NOMO-1 (cell line): Measurements from ENCODE around the gene CDC42EP2.

Source experiments
- DNase-seq, 2 experiments: peaks; one replicate each; lab custom pipeline; 2025; ENCODE audit not compliant: unreplicated experiment in 2 of 2; lab: John Stamatoyannopoulos, UW

Gene CDC42EP2, protein sequence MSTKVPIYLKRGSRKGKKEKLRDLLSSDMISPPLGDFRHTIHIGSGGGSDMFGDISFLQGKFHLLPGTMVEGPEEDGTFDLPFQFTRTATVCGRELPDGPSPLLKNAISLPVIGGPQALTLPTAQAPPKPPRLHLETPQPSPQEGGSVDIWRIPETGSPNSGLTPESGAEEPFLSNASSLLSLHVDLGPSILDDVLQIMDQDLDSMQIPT

DNA sequence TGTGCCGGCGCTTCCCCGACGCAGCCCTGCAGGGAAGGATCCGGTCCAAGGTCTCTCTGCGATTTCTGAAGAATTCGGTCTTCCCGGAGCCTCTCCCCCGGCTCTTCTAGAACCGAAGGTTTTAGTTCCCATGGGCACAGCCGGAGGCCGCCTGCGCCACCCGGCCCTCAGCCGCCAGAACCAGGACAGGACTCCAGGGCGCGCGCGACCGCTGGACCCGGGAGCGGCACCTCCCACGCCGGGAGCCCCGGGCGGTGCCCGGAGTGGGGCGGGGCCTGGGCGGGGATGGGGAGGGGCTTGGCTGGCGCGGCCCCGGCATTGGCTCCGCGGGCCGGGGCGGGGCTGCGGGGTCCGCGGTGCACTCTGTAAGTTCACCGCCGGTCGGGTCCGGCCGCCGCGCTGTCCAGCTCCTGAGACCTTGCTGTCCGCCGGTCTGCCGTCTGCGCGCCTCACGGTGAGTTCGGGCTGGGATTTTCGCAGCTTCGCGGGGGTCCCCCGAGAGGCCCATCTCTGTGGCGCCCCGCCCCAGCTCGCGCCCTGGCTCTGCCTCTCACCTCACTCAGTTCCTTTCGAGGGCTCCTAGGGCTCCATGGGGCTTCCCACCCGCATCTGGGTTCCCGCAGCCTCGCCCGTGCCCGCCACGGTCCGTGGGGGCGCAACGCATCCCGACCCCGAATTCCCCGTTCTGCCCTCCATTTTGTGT is at the start of gene CDC42EP2:
TSS of gene CDC42EP2 (plus strand) at position 366 of the 703 bp plus-strand sequence. CDS start 6,033 bp downstream, outside the sequence.
- peak; percentile 44 to 65 for DNase-seq

DNA sequence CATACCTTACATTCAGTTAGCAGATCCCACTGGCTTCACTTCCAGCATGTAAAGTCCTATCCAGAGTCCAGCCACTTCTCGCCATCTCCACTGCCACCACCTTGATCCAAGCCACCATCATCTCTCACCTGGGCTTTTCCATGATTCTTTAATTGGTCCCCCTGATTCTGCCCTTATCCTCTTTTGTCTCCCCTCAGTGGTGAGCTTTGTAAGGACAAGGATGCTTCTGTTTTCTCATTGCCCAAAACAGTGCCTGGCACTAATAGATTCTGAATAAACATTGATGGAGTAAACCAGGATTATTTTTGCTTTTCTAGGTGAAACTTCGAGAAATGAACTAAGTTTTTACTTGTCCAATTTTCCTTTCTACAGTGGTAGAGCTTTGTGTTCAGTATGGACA is 48.5 kb upstream of the CDC42EP2 start:
- DNase-seq, result no peak

DNA sequence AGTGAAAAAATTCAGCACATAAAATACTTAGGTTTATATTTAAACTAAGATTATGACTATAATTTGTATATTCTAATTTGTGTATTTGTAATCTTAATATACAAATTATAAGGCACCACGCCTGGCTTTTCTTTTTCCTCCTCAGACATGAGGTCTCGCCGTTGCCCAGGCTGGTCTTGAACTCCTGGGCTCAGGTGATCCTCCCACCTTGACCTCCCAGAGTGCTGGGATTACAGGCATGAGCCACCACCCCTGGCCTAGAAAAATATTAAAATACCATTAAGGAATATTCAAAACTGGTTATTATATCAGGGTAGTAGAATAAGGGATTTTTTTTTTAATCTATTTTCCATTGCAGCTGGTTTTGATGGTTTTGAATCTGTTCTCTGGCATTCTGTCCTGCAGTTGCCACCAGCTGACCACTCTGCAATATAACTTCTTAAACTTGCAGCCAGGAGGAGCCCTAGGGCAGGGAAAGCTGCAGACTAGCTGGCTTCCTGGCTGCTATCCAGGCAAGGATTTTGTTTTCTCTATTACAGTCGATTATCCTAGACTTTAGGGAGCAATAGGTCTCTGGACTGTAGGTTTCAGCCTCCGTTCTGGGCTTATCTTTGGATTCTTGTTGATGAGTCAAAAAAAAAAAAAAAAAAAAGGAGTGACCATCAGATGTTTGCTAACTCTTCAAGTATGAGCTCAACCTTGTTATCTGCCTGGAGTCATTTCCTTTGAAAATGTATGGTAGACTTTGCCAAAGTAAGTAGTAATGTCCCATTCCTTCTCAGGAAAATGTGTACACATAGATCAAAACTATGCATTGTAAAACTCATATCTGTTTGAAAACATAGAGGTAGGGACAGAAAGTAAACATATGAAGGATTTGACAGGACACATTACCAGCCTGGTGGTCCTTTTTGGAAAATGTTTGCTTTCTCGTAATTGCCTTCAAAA is 39.7 kb upstream of the CDC42EP2 start:
- DNase-seq, result peak; percentile 26 to 31

DNA sequence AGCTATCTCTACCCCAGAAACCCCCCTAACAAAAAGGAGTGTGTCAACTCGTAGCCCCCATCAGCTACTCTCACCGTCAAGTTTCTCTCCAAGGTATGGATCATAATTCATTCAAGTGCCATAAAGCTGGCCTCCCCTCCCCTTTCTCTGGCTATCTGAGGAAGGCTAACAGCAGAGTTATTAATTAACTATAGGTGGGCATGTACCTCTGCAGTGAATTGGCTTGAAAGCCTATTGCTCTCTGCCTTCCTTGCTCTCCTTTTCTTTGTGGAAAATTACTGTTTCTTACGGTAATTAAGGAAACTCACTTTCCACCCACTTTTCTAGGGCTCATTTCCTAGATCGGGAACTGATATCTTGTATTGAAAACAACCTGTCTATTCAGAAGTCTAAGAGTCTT is 38.8 kb upstream of the CDC42EP2 start:
- no peak for DNase-seq

DNA sequence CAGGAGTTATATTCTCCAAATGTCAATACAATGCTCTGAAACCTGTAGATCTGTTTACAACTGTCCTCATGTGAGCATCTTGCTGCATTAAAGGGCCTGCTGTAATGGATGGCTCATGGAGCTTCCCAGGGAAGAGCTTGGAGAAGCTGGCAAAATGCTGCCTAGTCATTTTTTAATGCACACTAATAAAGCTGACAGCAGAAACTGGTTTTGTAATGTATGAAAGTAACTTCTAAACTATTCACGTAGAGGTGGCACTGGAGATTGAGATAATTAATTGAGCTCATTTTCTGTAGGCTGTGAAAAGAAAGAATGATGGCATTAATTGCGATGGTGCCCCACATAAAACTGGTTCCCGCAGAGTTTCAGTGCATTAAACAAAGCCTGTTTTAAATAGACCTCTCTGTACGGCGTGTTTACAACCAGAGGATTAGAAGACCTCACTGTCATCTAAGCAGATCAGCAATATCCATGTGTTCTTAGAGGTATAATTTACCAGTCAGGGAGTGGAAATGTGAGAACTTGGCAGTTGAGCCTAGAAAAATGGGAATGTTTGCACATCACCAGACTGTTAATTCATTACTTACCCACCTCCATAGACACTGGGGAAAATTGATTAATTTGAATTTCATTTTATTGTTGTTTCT is 36.9 kb upstream of the CDC42EP2 start:
- DNase-seq, result no peak

DNA sequence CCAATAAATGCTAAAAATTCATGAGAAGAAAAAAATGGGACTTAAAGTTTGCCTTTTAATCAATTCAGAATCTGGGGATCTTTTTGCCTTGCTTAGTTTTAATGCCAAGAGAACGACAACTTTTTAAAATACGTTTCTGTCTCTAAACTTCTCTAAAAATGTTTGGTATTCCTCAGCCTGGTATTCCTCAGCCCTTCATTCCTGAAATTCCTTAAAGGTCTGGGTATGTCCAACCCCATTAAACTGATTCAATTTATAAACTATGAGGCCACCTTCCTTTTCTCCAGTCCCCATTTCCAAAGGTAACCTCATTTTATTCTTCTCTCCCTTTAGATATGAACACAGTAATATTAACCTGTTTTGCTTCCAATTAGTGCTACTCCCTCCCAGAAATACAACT is 36.3 kb upstream of the CDC42EP2 start:
- no peak for DNase-seq

DNA sequence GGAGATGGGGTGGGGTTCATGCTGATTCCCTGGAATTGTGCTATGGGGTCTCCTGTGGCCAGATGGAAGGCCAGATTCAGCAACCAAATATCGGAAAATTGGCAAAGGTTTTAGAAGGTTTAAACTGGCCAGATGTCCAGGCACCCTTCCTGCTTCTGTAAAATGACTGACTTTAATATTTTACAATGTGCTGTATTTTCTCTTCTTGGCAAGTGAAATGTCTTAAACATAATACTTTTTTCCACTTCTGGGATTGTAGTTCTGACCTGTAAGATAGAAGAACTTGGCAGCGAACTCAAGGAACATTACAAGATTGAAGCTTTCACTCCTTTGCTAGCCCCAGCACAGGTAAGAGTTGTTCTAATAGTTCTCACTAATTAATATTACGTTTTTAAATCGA is 35.4 kb upstream of the CDC42EP2 start:
- DNase-seq, result no peak

DNA sequence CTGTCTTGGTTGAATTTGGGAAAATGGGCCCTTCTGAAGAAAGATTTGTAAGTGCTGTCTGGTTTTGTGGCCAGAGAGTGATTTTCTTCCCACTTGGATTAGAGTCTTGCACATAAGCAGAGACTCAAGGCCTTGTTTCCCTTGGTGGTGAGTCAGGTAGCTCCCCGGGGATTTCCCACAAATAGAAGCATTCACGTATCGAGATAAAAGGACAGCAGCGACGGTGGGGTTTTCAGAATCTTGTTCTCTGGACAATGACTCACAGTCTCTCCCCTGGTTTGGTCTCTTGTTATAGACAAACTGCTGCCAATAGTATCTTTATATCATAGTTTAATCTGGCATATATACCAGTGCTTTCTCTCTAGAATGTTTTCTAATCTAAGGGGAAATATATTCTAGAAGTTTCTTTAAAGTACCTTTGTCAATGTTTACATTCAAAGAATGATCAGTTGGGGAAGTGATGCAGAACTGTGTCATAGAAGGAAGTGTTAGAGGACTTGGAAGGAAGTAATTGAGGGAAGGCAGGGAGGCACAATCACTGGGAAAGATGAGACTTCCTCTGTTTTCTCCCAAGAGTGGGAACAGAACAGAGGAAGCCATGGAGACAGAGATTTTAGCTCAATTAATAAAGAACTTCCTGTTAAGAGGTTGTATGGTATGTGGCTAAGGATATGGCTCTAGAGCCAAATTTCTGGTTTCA is 34.8 kb upstream of the CDC42EP2 start:
- no peak for DNase-seq

DNA sequence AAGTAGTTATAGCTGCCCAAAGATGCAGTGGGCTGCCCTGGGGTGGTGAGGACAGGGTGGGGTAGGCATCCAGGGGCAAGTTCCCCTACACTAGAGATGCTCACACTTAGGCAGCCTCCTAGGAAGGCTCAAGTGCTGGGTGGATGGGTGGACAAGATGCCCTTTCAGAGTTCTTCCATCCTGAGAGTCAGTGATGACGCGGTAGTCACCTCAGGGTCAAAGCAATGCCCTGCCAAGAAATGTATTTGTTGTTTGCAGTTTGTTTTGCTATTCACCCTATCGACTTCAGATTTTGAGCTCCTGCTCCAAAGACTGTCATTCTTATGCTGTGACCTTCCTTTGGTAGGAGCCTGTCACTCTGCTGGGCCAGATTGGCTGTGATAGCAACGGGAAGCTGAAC is 34.0 kb upstream of the CDC42EP2 start:
- no peak for DNase-seq

DNA sequence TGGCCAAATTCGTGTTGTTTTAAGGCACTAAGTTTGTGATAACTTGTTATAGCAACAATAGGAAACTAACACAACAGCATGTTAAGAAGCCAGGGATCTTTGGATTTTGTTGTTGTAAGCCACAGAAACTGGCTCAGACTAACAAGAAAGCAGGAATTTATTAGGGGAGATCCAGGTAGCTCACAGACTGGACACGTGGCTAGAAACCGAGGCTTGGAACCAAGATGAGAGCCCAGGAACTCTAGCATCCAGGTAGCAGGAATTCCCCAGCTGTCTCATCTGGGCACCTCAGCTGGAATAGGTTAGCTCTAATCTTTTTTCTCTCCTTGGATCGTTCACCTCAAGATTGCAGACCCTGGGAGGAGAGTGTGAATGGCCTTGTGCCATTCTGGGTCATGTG is 28.0 kb upstream of the CDC42EP2 start:
- DNase-seq, result no peak

DNA sequence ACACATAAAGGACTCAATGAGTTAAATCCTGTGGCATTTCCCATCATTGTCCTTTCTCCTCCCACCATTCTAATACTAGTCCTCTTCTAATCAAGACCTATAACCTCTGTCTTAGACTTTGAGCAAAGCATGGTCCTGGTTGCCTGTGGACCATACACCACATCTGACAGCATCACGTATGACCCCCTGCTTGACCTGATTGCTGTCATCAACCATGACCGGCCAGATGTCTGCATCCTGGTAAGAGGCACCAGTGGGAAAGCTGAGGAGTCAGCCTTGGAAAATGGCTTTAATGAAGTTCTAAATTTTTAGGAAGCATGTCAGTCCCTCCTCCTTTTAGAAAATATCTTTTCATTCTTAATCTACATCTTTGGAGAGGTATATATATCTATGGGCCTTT is 27.1 kb upstream of the CDC42EP2 start:
- DNase-seq, result no peak

DNA sequence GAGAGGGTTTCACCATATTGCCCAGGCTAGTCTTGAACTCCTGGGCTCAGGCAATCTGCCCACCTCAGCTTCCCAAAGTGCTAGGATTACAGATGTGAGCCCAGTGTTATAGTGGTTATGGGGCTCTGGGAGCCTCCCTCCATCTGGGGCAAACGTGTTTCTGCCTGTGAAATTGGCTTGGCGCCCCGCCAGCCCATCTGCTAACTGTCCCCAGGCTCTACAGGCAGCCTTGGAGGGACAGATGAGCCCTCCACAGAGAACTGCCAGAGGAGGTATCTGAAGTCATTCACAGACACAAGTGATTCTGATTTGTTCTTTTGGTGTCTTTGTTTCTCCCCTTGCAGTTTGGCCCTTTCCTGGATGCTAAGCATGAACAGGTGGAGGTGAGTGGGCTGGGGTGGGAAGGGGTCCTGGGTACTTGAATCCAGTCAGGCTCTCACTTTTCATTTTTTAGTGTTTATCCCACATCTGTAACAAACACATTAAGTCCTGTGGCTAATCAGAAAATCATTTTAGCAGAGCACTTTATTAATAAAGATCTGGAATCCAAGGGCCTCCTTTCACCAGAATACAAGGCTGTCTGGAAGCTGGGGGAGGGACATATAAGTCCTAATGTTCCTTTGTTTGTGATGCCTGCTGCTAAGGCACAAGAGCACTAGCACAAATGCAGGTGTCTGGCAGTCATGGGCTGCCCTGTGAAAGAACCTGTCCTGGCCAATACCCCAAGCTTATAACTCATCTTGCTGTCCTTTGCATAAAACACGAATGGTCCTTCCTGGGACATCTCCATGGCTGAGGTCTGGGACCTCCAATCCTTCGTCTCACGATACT is 25.7 kb upstream of the CDC42EP2 start:
- DNase-seq, result no peak

DNA sequence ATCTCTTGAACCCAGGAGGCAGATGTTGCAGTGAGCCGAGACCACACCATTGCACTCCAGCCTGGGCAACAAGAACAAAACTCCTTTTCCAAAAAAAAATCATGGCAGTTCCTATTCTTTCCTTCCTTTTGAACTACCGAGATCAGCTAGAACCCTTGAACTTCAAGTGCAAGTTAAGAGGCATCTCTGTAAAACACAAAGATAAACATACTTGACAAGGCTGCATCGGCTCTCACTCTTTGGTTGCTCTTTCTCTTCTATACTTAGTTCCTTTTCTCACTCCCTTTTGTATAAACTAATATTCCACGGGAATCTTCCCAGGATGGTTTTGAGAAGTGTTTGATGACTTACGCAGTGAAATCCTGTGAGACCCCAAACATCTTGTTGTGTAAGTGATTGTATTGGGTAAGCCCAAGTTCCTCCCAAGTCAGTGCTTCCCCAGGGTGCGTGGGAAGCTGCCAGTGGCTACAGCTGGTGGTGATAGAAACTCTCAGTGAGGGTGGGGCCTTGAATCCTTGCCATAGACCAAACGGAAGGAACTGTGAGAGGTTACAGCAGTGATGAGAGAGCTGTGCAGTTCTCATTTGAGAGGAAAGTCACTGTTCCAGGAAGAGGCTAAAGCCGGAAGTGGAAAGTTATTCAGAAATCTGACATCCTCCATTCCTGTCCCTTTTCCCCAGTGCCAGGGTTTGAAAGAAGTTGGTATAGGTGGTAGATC is 24.1 kb upstream of the CDC42EP2 start:
- DNase-seq, result peak; percentile 91 to 94

DNA sequence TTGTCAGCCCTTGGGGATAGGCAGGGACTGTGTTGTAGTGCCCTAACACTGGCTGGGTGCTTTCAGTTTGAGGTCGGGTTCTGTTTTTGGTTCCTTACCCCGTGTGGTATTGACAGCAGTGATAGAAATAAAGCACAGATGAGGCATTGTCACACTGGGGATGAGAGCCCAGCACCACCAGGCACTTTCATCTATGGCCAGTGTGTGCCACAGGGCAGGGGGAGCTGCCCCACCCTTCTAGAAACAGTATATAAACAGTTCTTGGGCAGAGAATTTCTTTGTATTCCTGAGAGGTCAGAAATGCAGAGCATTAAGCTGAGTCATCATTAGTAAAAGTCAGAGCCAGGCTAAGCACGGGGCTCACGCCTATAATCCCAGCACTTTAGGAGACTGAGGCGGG is 23.1 kb upstream of the CDC42EP2 start:
- DNase-seq, result no peak

DNA sequence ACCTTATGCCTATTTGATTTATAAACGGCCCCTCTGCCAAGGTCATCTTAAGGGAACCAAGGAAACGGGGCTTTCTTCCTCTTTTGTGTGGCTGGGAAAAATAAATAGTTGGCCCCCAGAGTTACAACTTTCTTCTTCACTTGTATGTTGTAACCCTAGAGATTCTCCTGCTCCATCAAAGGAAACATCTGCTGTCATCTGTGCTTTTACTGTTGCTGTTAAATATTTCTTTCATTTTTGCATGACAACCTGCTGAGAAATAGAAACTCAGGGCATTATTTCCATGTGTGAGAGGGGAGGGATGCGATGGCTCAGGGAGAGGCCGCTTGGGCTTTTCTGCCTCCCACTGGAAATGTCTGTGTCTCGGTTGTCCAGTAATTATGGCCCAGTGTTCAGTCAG is 21.8 kb upstream of the CDC42EP2 start:
- DNase-seq, result peak in 1 of 2 experiments; percentile 67

DNA sequence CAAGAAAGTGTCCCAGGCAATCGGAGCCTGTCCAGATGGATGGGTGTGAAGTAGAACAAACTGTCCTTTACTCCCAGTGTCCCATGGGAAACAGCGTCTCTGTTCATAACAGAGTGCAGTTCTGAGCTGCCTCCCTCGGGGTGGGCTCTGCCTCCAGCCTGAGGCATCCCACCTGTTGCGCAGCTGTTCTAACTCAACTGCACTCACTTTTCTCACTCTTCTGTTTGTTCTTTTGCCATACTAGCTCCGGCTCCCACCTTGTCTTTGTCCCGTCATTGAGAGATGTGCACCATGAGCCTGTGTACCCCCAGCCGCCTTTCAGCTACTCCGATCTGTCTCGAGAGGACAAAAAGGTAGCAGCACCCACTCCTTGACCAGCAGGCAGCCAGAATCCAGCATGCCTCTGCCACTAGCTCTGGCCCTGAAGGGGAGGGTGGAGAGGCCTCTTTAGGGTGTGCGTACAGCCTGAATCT is 20.7 kb upstream of the CDC42EP2 start:
- no peak for DNase-seq

DNA sequence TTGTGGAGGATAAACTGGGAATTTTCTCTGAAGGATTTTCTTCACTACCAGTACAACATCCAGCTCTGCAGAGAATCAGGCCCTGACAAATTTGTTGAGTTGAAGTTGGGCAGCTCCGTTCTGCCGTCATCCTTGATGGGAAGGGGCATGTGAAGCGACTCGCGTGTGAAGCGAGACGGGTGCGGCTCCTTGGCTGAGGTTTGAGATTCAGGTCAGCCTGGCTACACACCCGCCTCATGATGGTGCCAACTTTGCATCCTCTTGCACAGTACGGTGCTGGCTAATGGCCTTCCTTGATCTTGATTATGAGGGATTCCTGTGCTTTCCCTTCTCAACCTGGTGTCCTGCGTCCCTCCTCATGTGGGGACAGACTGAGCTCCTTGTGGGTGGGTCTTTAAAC is 19.7 kb upstream of the CDC42EP2 start:
- no peak for DNase-seq

DNA sequence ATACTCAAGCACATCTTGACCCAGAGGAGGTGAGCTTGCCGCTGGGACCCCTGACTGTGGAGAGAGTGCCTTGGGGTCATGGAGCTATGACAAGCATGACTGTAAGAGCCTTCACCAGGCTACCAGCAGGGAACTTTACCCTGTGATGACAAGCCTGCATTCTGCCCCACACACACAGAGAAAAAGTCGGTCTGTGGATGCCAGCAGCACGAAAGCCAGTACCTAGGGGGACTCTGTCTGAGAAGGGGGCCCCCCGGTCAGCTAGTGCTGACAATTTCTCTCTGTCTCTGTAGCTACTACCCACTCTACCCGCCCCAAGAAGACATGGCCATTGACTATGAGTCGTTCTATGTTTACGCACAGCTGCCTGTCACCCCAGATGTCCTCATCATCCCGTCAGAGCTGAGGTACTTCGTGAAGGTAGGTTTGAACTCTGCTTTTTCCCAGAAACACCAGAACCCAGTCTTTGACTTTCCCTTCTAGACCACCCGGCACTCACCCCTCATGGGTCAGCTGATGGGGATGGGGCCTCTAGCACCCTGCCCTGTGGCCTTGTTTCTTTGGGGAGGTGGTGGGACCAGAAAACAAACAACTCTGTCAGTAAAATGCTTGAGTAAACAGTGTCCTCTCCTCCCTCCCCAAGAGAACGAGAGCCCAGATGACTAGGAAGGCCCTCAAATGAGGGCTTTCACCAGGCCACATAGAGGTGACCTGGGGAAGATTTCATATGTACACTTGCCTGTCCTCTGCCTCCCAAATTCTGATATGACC is 18.9 kb upstream of the CDC42EP2 start:
- DNase-seq, result no peak
